GM21576 (cell line): ENCODE measurements around the gene RTP4.

Source experiments
- ATAC-seq: cut with Tn5 transposase; IDR thresholded peaks from one replicate; pipeline ENCODE4 v1.9.1; 2021; ENCODE audit warnings: mild to moderate bottlenecking, moderate library complexity; ENCODE audit not compliant: unreplicated experiment

RTP4 gene

GRCh38 chr3:187368251-187369088 lies at the start of gene RTP4:
TSS of gene RTP4 (plus strand) at chr3:187368385. CDS start at chr3:187368442, 57 bp downstream.
- peak; percentile 95 for ATAC-seq

- no peak for ATAC-seq
Observed at GRCh38 chr3:187318819-187319616, 49.2 kb upstream of the RTP4 start.

GRCh38 chr3:187319699-187320302 lies 48.4 kb upstream of the RTP4 start:
- ATAC-seq, result peak; percentile 83

GRCh38 chr3:187321766-187322165 lies 46.4 kb upstream of the RTP4 start:
- no peak for ATAC-seq

GRCh38 chr3:187322291-187322690 lies 45.9 kb upstream of the RTP4 start:
- no peak for ATAC-seq

GRCh38 chr3:187323091-187323490 lies 45.1 kb upstream of the RTP4 start:
- no peak for ATAC-seq

- no peak for ATAC-seq
Observed at GRCh38 chr3:187325632-187326031, 42.6 kb upstream of the RTP4 start.

- ATAC-seq, result no peak
Observed at GRCh38 chr3:187327845-187328244, 40.3 kb upstream of the RTP4 start.

- no peak for ATAC-seq
Observed at GRCh38 chr3:187328691-187329090, 39.5 kb upstream of the RTP4 start.

- no peak for ATAC-seq
Observed at GRCh38 chr3:187334904-187335303, 33.3 kb upstream of the RTP4 start.

- no peak for ATAC-seq
Observed at GRCh38 chr3:187336322-187336721, 31.9 kb upstream of the RTP4 start.

- no peak for ATAC-seq
Observed at GRCh38 chr3:187340578-187340977, 27.6 kb upstream of the RTP4 start.

- ATAC-seq, result no peak
Observed at GRCh38 chr3:187342255-187342654, 25.9 kb upstream of the RTP4 start.

- ATAC-seq, result no peak
Observed at GRCh38 chr3:187343670-187344069, 24.5 kb upstream of the RTP4 start.

GRCh38 chr3:187352581-187353575 lies 15.3 kb upstream of the RTP4 start:
- ATAC-seq, result no peak

GRCh38 chr3:187358068-187358467 lies 10.1 kb upstream of the RTP4 start:
- ATAC-seq, result no peak

GRCh38 chr3:187359798-187360486 lies 8.2 kb upstream of the RTP4 start:
- ATAC-seq, result no peak

GRCh38 chr3:187360596-187360995 lies 7.6 kb upstream of the RTP4 start:
- ATAC-seq, result no peak

- ATAC-seq, result no peak
Observed at GRCh38 chr3:187361835-187362234, 6.3 kb upstream of the RTP4 start.
